ENCODE data around the gene NDUFA5.
A peak's percentile ranks its signal among the peaks of the same experiment; 100 is the strongest.
"Not testable (repeated sequence)": the region's sequence is repeated elsewhere in the genome, so short reads cannot be mapped to it uniquely, and the experiment has no call there.

NDUFA5 gene

DNA sequence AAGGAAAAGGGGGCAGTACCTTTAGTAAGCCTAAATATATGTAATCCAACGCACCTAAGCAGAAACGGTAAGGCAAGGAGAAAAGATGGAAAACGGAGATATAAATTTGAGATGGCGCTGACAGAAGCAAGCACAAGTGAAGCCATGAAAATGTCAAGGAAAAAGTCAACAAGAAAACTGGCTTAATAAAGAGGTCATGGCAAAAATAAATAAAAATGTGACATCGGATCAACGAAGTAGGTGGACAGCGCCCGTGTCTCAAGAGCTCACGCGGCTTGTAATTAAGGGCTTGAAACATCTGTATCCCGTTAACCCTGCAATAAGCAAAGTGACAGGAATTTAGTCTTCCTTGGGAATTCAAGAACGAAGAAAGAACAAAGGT, 611 bp downstream of the NDUFA5 start:
- no peak for DNase-seq (ENCODE audit: low read depth in 2 of 2)

DNA sequence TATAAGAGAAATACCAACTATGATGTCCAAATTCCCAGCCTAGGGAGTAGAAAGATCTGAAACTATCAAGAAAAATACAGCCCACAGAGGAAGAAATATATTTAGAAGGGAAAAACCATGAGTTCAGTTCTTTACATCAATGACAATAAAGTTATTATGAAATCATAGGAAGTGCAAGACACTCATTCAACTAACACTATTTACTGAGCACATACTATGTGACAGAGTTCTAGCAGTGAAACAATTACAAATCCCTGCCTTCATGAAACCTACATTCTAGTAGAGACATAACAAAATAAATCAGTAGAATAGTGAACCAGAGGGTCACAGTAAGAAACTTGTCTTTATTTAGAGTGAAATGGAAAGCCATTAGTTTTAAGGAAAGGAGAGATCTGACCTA, 2.1 kb downstream of the NDUFA5 start:
- DNase-seq (ENCODE audit: low read depth in 2 of 2): no peak

DNA sequence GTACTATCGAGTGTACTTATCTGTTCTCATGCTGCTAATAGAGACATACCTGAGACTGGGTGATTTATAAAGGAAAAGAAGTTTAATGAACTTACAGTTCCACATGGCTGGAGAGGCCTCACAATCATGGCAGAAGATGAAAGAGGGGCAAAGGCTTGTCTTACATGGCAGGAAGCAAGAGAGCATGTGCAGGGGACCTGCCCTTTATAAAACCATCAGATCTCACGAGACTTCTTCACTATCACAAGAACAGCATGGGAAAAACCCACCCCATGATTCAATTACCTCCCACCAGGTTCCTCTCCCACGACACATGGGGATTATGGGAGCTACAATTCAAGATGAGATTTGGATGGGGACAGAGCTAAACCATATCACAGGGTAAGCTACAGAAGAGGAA, 4.5 kb downstream of the NDUFA5 start:
- DNase-seq (ENCODE audit: low read depth in 2 of 2): no peak

DNA sequence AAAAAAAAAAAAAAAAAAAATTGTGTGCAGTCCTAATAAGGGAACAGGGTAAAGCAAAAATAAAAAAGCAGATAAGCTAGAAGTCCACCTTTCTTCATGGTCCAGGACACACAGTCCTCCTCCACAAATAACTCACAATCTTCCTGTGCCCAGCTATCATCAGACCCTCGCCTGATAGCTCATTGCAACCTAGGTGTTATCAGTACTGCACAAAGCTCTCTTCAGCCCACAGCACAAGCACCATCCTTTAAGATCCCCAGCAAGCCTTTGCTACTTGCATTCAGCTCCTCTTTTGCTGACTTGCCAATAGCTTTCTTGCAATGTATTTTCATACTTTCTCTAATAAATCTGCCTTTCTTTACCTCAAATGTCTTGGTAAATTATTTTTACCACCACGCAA, 5.0 kb downstream of the NDUFA5 start:
- no peak for DNase-seq (ENCODE audit: low read depth in 2 of 2)

- DNase-seq (ENCODE audit: low read depth in 2 of 2): not testable (repeated sequence)
Observed at GRCh38 chr7:123552134-123552533, 5.5 kb downstream of the NDUFA5 start.

DNA sequence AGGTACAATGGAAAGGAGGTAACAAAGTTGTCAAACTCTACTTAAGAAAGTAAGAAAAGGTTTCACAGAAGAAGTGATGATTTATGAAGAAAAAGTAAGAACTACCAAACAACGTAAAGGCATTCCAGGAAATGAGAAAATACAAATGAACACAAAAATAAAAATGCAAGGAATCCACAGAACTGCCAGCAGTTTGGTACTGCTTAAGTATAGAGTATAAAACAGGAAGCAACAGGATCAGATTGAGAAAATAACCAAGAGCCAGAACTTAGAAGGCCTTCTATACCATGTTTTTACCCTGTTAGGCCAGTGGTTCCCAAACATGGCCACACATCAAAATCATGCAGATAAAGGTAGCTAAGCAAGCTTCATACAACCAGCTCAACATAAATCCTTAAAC, 9.2 kb downstream of the NDUFA5 start:
- no peak for DNase-seq (ENCODE audit: low read depth in 2 of 2)

- no peak for DNase-seq (ENCODE audit: low read depth in 2 of 2)
Observed at GRCh38 chr7:123539871-123540270, 17.7 kb downstream of the NDUFA5 start.

DNA sequence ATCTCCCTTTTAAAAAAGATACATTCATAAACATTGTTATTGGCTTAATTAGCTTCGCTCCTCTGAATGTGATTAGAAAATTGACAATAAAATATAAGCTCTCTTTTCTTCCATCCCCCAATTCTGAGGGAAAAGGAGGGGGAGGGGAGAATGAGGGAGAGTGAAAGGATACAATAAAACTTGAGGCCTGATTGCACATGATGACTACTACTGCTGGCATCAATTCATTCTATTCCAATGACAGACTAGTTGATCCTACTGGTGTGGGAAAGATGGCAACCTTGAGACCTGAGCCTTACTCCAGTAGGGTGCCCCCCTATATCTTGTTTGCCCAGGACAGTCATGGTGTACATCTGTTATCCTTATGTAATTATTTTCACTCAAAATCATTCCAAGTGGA, 18.7 kb downstream of the NDUFA5 start:
- DNase-seq (ENCODE audit: low read depth in 2 of 2): no peak

- no peak for DNase-seq (ENCODE audit: low read depth in 2 of 2)
Observed at GRCh38 chr7:123538189-123538714, 19.4 kb downstream of the NDUFA5 start.

- no peak for DNase-seq (ENCODE audit: low read depth in 2 of 2)
Observed at GRCh38 chr7:123537026-123537642, 20.5 kb downstream of the NDUFA5 start.

DNA sequence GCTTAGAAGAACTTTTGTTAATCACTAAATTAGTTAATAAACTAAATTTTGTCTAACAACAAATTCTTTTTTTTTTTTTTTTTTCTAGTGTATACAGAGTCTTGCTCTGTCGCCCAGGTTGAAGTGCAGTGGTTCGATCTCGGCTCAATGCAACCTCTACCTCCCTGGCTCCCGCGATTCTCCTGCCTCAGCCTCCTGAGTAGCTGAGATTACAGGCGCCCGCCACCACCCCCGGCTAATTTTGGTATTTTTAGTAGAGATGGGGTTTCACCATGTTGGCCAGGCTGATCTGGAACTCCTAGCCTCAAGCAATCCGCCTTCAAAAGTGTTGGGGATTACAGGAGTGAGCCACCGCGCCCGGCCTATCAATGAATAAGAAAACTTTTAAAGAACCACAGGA, 22.1 kb downstream of the NDUFA5 start:
- DNase-seq (ENCODE audit: low read depth in 2 of 2): no peak

DNA sequence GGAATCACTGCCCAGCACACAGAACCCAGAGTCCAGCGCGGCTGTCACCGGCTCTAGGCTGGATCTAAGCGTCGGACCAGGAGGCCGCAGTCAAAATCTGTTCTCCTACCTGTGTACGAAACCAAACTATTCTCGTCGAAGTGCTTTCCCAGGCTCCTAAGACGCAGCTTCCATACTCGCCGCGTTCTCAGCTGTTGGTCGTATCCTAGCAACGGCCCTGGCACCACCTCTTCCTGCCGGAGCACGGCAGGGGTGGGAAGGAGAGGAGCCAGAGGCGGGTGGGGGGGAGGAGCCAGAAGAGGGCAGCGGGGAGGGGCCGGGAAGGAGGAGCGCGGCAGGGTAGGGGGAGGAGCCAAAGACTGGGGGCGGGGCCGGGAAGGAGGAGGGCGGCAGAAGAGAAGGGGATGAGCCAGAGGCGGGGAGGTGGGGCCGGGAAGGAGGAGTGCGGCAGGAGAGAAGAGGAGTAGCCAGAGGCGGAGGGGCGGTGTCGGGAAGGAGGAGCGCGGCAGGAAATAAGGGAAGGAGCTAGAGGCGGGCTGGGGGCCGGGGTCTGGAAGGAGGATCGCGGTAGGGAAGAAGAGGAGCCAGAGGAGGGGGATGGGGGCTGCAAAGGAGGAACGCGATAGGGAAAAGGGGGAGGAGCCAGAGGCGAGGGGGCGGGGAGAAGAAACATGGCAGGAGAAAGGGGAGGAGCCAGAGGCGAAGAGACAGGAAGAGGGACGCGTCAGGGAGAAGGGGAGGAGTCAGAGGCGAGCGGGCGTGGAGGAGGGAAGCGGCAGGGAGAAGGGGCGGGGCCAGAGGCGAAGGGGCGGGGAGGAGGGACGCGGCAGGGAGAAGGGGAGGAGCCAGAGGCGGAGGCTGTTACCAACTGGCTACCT, 23.0 kb downstream of the NDUFA5 start, which contains the start of gene IQUB:
TSS of gene IQUB (minus strand) at position 213 of the 878 bp plus-strand sequence. CDS start 22,255 bp downstream, outside the sequence.
- peak; percentile 87 to 93 for DNase-seq (ENCODE audit: low read depth in 2 of 2)

GRCh38 chr7:123533929-123534382, 23.7 kb downstream of the NDUFA5 start:
- no peak for DNase-seq (ENCODE audit: low read depth in 2 of 2)

DNA sequence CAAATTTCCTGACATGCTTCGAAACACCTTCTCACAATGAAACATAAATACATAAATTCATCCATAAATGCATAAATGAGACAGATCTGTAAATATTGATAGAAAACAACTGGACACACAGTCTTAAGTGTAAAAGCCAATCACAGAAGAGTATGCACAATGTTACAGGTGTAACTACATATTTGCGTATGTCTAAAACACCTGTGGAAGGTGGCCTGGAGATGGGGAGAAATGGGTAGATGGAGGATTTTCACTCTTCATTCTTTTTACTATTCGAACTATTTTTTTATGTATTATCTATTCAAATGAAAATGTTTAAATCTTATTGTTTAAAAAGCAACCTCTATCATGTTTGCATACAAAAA, 24.1 kb downstream of the NDUFA5 start:
- DNase-seq (ENCODE audit: low read depth in 2 of 2): no peak

DNA sequence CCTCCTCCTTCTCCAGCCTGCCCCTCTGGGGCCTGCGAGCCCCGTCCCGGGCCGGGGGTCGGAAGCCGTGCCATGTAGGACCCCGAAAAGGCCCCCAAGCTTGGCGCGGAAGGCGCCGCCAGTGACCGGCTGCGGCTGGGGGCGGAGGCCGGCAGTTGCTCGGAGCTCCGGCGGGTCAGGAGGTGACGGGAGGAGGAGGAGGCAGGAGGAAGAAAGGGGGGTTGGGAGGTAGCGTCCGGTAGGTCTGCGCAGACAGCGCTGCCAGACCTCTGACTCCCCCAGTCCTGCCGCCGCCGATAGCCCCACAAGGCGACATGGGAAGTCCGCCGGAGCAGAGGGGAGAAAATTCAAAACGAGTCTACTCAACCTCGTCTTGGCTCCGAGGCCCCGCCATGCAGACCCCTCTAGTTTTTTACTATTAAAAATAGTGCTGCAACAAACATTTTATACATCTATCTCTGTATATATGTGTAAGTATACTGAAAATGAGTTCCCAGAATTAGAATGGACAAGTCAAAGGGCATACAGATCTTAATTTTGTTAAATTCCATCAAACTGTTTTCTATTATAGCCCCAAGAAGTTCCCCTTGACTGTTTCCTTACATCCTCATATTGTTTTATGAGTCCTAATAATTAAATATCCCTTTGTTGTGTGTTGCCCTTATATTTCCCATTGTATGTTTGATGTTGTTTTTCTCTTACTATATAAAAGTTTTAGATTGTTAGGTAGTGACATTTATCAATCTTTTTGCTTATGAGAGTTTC, 24.6 kb downstream of the NDUFA5 start:
- DNase-seq (ENCODE audit: low read depth in 2 of 2): not testable (repeated sequence)

DNA sequence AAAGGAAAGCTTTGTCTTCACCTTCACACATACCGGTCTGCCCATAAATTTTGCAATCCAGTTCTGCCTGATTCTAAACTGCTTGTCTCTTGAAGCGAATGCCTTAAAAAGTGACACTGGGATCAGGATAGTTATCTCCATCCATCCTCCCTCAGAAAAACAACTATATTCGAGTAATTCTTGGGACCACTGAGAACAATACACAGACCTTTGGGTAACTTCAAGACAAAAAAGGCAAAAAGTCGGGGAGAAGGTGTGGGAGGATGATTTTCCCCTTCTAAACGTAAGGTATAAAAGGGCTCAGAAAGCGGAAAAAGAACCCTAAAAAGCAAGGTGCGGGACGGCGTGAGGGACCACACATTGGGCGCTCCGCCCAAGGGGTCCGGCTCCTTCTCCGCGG, 25.3 kb downstream of the NDUFA5 start:
- DNase-seq (ENCODE audit: low read depth in 2 of 2): not testable (repeated sequence)

DNA sequence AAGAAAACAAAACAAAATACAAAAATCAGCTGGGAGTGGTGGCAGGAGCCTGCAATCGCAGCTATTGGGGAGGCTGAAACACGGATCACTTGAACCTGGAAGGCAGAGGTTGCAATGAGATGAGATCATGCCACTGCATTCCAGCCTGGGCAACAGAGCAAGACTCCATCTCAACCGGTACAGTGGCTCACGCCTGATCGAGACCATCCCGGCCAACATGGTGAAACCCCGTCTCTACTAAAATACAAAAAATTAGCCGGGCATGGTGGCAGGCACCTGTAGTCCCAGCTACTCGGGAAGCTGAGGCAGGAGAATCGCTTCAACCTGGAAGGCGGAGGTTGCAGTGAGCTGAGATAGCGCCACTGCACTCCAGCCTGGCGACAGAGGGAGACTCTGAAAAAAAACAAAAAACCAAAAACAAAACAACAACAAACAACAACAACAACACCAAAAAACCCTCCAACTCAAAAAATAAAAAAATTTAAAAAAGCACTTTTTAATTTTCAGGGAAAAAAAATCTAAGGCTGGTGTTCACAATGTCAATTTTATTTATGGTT, 27.5 kb downstream of the NDUFA5 start:
- not testable (repeated sequence) for DNase-seq (ENCODE audit: low read depth in 2 of 2)

- no peak for DNase-seq (ENCODE audit: low read depth in 2 of 2)
Observed at GRCh38 chr7:123528265-123528664, 29.4 kb downstream of the NDUFA5 start.

GRCh38 chr7:123527712-123528225, 29.8 kb downstream of the NDUFA5 start:
- not testable (repeated sequence) for DNase-seq (ENCODE audit: low read depth in 2 of 2)

DNA sequence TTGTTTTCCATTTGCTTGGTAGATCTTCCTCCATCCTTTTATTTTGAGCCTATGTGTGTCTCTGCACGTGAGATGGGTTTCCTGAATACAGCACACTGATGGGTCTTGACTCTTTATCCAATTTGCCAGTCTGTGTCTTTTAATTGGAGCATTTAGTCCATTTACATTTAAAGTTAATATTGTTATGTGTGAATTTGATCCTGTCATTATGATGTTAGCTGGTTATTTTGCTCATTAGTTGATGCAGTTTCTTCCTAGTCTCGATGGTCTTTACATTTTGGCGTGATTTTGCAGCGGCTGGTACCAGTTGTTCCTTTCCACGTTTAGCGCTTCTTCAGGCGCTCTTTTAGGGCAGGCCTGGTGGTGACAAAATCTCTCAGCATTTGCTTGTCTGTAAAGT, 31.1 kb downstream of the NDUFA5 start:
- DNase-seq (ENCODE audit: low read depth in 2 of 2): not testable (repeated sequence)

GRCh38 chr7:123522066-123522465, 35.6 kb downstream of the NDUFA5 start:
- DNase-seq (ENCODE audit: low read depth in 2 of 2): no peak

DNA sequence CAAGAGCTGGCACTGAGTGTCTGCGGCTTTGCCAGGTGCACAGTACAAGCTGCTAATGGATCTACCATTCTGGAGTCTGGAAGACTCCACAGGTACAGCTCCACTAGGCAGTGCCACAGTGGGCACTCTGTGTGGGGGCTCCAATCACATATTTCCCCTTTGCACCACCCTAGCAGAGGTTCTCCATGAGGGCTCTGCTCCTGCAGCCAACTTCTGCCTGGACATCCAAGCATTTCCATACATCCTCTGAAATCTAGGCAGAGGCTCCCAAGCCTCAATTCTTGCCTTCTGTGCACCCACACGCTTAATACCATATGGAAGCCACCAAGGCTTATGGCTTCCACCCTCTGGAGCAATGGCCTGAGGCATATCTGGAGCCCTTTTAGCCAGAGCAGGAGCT, 52.4 kb downstream of the NDUFA5 start:
- DNase-seq (ENCODE audit: low read depth in 2 of 2): no peak

Data from stimulated activated CD8-positive, alpha-beta memory T cell treated with anti-CD3 and anti-CD28 coated beads, Interleukin-2, amount 100 ng/mL, for 1 hour (primary cell).